GM19023 (cell line): ENCODE data around the gene LASP1.

Experiments used
- ATAC-seq: cut with Tn5 transposase; IDR thresholded peaks from one replicate; pipeline ENCODE4 v1.9.1; 2021; ENCODE audit warnings: mild to moderate bottlenecking, moderate library complexity; ENCODE audit not compliant: unreplicated experiment

Gene LASP1

GRCh38 chr17:38868817-38869525, 887 bp upstream of the LASP1 start:
- peak; percentile 30 for ATAC-seq

- peak; percentile 34 for ATAC-seq
Observed at GRCh38 chr17:38870259-38871165, 654 bp downstream of the LASP1 start.

- no peak for ATAC-seq
Observed at GRCh38 chr17:38871247-38872015, 1.6 kb downstream of the LASP1 start.

GRCh38 chr17:38872027-38872511, 2.2 kb downstream of the LASP1 start:
- no peak for ATAC-seq

GRCh38 chr17:38872671-38873385, 3.0 kb downstream of the LASP1 start:
- no peak for ATAC-seq

GRCh38 chr17:38873640-38874380, 4.0 kb downstream of the LASP1 start:
- ATAC-seq, result no peak

- ATAC-seq, result no peak
Observed at GRCh38 chr17:38874505-38875400, 4.9 kb downstream of the LASP1 start.

GRCh38 chr17:38875477-38876075, 5.7 kb downstream of the LASP1 start:
- ATAC-seq, result no peak

GRCh38 chr17:38877130-38877851, 7.4 kb downstream of the LASP1 start:
- ATAC-seq, result no peak

- ATAC-seq, result no peak
Observed at GRCh38 chr17:38879878-38880665, 10.2 kb downstream of the LASP1 start.

- ATAC-seq, result no peak
Observed at GRCh38 chr17:38881600-38882191, 11.8 kb downstream of the LASP1 start.

GRCh38 chr17:38882870-38883269, 13.0 kb downstream of the LASP1 start:
- no peak for ATAC-seq

- no peak for ATAC-seq
Observed at GRCh38 chr17:38883592-38884526, 14.0 kb downstream of the LASP1 start.

- ATAC-seq, result no peak
Observed at GRCh38 chr17:38885044-38885727, 15.3 kb downstream of the LASP1 start.
